SK-N-DZ (cell line): ENCODE data around the gene KMO.

Experiments used
- DNase-seq: peaks from one replicate; pipeline ENCODE4 v3.0.0-alpha.2; 2015; ENCODE audit warnings: low spot score

KMO gene

DNA sequence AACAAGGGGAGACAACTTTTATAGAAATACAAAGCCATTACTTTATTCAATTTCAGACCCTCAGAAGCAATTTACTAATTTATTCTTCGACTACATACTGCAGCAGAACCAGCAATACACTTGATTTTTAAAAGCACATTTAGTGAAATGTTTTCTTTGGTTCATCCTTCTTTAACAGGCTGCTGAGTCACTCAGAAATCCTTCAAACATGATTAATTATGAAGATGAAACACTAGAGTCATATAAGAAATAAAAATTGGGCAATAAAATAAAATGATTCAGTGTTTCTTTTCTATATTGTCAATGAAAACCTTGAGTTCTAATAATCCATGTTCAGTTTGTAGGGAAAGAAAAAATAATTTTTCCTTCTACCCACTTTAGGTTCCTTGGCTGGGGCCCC is 61.0 kb downstream of the KMO start:
- DNase-seq = no peak

DNA sequence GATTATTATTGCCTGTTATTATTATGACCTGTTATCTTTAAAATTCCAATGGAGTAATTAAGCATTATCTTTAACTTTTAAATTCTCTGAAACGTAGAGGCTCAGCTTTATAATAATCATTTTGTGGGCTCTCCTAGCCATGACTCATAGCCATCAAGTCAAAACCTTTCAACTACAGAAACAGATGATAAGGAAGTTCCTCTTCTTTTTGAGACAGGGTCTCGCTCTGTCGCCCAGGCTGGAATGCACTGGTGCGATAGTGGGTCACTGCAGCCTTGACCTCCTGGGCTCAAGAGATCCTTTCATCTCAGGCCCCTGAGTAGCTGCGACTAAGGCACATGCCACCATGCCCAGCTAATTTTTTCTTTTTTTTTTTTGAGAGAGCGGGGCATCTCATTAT is 64.5 kb downstream of the KMO start:
- DNase-seq = no peak

DNA sequence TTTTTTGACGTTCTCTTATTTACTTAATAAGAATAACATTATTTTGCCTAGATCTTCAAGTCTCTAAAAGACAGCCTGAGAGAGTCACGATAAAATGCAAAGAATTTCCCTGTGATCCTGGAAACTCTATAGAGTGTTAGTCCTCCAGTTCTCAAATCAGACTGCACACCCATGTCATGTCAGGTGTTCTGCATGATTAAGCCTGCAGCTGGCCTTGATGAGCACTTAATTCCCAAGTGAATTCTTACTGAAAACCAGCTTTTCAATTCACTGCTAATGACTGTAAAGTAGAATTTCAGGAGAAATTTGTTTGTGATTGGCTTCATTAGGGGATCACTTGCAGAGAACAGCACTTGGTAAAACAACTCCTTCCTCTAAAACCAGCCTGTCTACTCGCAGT is 66.1 kb downstream of the KMO start:
- no peak for DNase-seq

DNA sequence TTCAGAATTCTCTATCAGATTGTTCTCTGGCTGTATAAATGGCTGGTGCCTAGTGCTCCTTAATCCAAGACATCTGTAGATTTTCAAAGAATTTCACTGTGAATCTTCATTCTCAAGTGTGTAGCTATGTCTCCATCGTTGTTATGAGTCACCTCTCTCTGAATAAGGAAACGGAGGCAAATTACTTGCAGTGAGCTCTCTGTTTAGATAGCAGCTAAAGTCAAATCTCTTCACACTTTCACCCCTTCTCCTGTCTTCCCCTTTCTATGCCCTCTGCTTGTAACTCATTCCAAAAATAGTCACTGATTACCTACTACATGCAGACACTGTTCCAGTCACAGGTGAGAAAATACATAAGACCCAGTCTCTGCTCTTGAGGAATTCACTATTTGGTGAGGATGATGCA is 68.3 kb downstream of the KMO start:
- DNase-seq = no peak

DNA sequence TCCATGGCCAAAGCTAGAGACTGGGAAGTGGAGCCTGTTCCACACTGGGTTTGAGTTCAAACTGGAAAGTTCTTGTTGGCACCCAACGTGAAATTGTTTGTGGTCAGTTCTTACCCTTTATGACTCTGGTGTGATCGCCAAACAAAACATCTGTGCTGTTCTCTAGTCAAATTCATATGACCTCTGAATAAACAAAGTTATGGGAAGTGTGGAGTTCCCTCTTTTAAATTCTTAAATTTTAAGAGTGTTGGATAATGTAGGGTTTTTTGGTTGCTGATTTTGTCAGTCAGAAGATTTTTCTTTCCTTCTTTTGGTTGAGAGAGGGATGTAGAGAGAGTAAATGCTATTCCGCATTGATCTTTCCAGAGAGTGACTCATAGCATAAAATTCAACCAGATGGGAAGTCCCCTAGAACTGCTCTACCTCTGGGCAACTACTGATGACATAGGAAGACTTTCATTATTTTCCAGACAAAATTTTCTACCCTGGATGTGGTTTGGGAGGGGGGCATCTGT is 71.6 kb downstream of the KMO start:
- no peak for DNase-seq

DNA sequence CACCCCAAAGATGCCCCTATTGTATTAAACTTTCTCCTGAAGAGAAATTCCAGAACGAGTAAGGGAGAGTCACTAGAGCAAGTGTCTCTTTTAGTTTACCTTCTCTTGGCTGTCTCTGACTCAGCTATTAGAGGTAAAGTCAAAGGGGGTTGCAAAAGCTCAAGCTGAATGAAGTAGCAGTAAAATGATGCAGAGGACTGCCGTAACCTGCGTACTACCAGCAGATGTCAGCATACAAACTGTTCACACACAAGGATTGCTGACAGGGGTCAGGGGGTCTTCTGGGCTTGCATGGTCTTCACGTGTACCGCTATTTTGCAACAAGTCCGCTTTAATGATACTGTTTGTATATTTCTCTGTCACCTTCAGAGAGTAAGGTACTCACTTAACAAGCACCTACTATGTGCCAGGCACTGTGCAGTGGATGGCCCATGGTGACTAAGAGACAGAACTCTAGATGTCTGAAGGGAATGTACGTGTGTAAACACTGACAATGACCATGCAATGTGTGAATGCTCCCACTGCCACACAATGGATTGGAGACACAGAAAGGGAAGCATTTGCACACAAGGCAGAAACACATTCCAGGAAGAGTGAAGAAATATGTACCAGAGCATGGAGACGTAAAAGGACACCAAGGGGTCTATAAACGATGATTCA is 73.1 kb downstream of the KMO start:
- DNase-seq = peak; percentile 19

DNA sequence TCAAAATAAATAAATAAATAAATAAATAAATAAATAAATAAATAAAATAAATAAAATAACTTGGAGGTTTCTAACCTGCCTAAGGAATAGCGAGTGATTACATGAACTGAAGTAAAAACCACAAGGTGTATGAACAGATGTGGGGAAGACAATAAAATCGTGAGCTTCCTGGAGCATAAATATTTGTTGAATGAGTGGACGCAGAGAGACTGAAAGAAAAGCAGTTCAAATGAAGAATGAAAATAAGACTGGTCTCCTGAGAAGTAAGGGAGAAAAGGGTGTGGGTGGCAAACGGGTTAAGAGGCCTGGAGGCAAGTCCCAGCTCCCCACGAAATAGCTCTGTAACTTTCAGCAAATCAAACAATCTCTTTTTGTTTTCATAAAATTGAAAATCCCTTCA is 74.4 kb downstream of the KMO start:
- no peak for DNase-seq

DNA sequence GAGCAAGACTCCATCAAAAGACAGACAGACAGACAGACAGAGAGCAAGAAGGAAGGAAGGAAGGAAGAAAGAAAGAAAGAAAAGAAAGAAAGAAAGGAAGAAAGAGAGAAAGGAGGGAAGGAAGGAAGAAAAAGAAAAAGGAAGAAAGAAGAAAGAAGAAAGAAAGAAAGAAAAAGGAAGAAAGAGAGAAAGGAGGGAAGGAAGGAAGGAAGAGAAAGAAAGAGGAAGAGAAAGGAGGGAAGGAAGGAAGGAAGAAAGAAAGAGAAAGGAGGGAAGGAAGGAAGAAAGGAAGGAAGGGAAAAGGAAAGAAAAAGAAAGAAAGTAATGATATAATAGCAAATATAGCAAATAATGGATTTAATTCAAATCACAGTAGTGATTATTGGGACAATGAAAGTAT is 75.3 kb downstream of the KMO start:
- DNase-seq = no peak

DNA sequence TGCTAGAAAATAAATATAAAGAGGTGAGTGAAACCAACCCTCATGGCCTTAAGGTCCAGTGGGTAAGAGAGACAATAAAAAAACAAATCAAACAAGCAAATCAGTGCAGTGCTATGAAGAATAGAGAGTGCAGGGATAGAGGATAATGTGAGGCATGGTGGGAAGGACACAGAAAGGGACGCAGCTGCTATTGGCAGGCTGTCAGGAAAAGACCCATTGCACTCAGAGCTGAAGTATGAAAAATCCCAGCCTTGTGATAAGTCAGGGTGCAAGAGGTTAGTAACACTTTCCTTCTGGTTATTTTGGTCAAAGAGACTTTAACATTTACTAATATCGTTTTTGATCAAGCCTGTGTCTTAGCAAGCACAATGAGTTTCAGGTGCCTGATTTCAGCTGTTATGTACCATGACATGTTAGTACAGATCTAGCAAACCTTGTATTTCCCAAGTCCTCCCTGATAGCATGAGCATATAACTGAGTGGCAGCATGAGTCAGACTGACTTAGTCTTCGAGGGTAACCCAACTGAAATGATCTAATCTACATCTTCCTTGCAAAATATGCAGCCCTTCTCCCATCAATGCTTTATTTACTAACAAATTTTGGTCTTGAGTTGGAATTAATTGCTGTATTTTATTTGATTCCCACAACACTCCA is 76.3 kb downstream of the KMO start:
- DNase-seq = no peak

DNA sequence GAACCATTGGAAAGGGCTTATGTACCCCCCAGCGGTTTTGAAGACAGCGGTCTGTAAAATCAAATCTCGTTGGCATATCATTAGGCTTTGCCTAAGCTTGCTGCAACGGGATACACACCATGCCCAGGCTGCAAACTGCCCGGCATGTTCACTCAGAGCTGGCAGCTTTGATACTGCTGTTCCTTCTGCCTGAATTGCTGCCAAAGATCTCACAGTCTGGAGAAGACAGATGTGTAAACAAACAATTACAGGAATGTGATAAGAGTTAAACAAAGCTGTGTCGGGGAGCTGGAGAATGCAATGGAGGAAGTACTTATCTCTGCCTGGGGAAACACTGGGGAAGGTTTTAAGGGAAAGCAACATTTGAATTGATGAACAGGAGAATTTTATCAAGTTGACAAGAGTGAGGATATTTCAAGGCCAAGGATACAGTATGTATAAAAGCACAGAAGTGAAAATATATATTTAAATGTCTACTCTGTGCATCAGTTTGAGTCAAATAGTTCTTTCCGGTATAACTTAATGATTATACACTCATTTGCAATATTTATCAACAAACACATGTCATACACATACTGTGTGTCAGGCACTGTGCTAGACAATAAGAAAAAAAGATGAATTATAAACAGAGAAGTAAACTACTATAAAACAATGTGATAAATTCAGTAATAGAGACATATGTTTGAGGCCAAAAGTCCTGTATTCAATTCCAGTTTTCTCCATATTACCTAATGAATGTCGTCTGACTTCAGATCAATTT is 78.1 kb downstream of the KMO start:
- no peak for DNase-seq

DNA sequence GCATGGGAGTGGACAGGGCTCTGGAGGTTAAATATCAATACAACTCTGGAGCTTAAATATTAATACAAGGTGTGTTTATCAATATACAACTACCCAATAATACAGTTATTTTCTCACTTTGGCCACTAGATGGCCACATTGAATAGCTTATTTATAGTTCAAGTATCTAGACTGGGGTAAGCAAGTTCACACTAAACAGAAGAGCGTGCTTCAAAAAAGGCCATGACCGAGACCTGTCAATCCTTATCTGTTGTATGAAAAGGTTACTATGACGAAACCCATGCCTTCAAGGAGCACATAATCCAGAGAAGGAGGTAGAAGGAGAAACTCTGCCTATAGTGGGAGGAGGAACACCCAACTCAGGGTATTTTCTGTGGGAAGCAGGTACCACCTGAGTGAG is 78.9 kb downstream of the KMO start:
- peak; percentile 76 for DNase-seq

DNA sequence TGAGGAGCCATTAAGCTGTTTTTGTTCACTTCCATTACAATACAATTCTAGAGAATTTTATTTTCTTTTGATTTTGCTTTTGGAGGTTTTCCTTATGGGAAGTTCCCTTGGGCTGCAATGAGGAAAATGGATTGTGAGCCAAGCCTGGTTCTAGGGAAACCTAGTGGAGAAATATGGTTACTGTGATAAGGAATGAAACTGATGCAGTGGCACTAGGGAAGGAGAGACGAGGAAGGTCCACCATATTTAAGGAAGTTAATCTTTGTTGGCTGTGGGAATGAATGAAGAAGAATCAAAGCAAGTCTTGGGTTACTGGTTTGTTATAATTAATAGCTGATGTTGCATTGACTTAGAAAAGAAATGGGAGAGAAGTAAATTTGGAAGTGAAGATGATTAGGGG is 79.6 kb downstream of the KMO start:
- DNase-seq = no peak

DNA sequence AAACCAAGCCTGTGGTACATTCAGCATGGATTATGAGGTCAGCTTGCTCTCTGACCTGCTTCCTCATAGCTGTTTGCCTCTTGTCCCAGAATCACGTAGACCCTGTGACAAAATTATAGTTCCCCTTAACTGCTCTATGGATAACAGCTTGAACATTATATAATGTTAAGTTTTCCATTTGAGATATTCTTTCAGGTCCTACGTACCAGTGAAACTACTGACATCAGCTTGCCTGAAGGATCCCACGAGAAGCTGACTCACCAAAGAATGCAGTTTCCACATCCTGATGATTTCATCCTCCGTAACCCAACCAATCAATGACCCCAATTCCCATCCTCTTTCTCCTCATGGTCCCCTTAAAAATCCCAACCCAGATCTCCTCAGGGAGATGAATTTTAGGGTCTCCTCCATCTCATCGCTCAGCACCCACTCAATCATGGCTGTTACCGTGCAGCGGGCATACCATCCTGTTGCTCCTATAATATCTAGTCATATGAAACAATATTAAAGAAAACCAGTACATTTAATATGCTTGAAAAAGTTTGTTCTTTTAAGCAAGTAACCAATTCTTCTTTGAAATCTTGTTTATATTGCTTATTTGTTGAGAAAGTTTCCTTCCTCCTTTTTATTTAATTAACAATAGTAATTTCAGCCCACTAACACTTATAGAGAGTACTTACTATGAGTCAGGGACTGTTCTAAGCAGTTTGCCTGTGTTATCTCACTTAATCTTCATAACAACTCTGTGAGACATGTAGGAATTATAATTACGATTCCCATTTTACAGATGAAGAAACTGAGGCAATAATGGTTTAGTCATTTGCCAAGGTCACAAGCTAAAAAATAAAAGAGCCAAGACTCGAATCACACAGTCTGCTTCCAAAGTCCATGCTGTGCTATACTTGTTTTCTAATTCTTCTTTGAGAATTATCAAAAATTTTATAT is 80.6 kb downstream of the KMO start:
- DNase-seq = no peak

DNA sequence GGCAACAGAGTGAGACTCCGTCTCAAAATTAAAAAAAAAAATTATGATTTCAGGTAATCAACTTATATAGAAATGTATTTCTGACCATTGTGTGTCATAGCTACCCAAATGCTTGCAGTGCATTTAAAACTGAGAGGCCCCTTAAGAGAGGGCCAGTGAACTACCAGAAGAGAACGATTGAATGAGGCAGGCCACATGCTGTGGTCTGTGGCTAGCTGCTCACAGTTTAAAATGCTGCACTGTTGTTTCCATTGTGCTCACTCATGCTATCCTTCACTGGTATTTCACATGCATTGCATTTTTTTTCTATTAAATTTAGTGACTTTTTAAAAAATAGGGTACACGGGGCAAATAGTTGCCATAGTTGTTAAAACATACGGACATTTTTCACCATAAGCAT is 82.0 kb downstream of the KMO start:
- DNase-seq = no peak

DNA sequence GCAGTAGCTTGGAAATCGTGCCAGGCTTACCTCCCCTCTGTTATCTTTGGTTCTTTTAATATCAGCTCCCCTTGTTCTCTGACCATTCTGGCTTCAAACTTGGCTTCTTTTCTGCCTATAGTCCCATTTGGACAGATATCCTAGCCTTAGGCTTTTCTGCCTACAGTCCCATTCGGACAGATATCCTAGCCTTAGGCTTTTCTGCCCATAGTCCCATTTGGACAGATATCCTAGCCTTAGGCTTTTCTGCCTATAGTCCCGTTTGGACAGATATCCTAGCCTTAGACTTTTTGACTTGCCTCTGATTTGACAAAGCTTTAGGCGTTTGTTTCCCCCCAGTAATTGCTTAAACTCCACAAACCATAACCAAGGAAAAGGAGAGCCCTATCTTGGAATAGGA is 82.4 kb downstream of the KMO start:
- DNase-seq = no peak

DNA sequence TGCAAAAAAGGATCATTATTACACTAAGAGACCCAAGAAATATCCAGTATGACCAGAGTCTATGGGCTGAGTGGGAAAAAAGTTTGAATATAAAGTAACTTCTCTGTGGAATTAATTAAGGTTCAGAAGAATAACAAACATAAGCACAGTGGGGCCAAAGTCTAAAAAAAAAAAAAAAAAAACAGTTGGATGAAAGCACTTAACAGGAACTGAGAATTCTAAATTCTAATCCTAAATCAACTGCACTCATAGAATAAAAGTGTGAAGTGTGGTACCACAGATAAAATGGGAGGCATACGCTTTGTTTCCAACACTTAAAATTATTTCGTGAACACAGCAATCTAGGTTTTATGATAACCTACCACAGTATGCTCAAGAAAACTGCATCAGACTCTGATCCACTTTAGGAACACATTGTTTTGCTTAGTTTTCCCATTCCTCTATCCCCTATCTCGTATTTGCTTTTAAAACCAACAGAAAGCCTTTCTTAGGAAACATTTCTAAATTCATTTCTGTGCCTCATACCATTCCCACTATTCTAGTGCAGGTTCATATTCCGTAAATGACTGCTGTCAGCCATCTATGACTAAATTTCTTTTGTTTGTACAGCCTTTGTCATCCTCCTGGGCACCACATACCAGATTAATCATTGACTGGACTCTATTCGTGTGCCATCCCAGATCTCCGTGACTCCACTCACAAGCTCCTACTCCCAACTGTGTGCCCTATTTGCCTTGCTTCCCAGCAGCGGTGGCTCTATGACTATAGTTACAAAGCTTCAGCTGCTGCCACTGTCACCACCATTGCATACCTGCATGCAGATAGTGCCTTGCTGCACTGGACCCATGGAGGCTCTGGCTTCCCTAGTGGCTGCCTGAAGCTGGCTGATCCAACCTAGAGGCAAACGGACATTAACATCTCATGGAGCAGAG is 83.1 kb downstream of the KMO start:
- DNase-seq = no peak

DNA sequence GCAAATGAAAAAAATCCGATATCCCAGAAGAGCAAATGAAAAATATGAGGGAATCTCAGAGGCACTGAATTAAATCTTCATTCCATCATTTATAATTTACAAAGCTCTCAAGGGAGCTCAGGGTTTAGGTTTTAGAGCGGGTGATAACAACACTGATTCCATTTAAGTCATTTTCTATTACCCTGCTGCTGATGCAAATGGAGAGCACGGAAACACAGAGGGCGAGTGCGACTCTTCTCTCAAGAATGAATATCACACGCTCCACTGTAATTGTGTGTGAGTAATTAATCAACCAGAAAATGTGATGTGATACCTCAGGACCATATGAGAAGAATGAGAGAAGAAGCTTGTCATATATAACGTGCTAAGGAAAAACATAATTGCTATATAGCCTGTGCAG is 85.2 kb downstream of the KMO start:
- no peak for DNase-seq

DNA sequence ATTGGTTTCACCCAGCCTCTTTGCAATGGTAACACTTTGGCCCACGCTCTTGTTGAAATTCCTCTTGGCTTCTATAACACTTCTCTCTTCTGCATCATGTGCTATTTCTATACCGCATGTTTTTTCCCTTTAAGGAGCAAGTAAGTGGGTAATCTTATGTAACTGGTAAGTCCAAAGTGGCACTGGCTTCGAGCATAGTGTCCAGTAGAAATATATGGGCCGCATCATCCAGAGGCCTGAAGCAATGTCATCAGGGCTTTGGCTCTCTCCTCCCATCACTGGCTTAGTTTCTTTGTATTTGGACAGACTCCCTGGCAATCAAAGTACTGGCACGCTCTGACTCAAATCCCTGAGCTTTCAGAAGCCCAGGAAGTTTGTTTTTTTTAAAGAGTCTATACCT is 90.5 kb downstream of the KMO start:
- DNase-seq = no peak

DNA sequence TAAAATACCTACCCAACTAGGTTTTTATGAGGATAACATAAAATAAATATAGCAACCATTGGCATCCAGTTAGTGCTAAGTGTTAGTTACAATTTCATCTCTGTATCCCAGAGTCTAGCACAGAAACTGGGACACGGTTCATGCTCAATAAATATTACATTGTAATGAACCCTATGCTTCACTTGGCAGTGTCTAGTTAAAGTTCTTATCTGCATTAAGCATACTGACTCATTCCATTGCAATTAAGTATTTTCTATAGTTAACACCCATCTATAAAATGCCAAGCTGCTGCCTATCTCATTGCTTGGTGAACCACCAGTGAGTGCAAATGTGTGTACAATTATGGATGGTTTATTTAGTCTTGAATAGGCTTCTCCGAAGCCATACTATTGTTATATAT is 92.8 kb downstream of the KMO start:
- DNase-seq = no peak

DNA sequence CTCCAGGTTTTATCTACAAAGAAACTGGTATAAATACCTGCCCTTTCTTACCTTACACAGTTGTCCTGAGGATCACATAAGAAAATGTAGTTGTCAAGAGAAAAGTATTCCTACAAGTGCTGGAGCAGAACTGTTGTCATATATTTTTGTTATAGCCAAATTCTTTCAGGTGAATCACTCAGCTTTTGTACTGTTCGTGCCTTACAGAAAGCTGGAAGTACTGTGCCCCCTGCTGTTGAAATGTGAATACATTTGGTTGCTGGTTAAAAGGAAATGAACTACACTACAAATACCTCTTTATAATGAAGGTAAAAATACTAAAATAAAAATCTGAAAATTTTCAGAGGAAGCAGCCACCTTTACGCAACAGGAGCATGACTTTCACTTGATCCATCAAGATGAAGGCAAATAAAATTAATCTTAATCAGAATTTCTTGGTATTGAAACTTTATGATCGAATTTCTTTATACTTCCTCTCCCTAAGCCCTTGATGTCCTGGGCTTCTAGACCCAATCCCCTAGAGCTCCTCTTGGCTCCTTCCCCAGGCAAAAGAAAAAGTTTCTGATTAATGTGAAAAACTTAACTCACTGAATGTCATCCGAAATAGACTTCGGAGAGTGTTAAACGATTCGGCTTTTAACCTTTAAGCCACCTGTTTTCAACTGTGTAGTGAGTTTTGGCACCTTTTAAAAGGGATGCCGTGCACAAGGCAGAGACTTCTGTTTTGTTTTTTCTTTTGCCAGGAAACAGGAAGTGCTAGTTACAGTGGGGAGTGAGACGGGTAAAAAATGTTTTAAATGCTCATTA is 95.5 kb downstream of the KMO start:
- peak; percentile 32 for DNase-seq
